OCI-LY7 (cell line): ENCODE measurements around the gene KCNIP4. TPM values are rescaled to one million over a fixed set of nuclear protein-coding genes. Genes with fewer than 3 reads are reported as not detected.

Experiments
- BruUV-seq: library from RNA; stranded (reverse); fragments of 400-500 nt; replicated peaks from 2 replicates; lab custom pipeline; 2021; lab: Mats Ljungman, UMichigan
- CTCF ChIA-PET: fragments of 300-600 bp; sonication (Branson Sonifier 250); formaldehyde crosslinking; loops from one replicate; lab custom pipeline; 2022; ENCODE audit warnings: antibody characterized with exemption; ENCODE audit not compliant: unreplicated experiment; lab: Charles Lee
- POLR2A ChIA-PET: fragments of 300-600 bp; sonication (Branson Sonifier 250); formaldehyde crosslinking; loops from one replicate; lab custom pipeline; 2022; ENCODE audit warnings: antibody characterized with exemption; lab: Charles Lee
- DNase-seq: peaks from one replicate; pipeline ENCODE4 v3.0.0-alpha.2; 2015; ENCODE audit warnings: low spot score
- H2AFZ ChIP-seq: fragments of 200-600 bp; sonication (generic), shearing (Covaris generic); 2 replicates; pipeline ENCODE4 v1.6.1; 2014; ENCODE audit warnings: mild to moderate bottlenecking, antibody characterized with exemption, low read length, moderate library complexity
- H3K27ac ChIP-seq: fragments of 200-600 bp; sonication (generic); 2 replicates; pipeline ENCODE4 v1.5.1; 2014; ENCODE audit warnings: mixed run types, low read depth, mild to moderate bottlenecking, moderate library complexity, low read length, inconsistent platforms; ENCODE audit not compliant: poor library complexity, severe bottlenecking
- H3K36me3 ChIP-seq: fragments of 200-600 bp; sonication (generic); 2 replicates; pipeline ENCODE4 v1.6.1; 2014; ENCODE audit warnings: mild to moderate bottlenecking, antibody characterized with exemption, low read length, moderate library complexity, mixed read lengths; ENCODE audit not compliant: insufficient read depth
- H3K4me1 ChIP-seq: fragments of 200-600 bp; sonication (generic); 2 replicates; pipeline ENCODE4 v1.5.1; 2014; ENCODE audit warnings: mild to moderate bottlenecking, low read length; ENCODE audit not compliant: insufficient read depth, poor library complexity, severe bottlenecking
- H3K4me2 ChIP-seq: fragments of 200-600 bp; sonication (generic); 2 replicates; pipeline ENCODE4 v1.6.1; 2014; ENCODE audit warnings: mild to moderate bottlenecking, low read length
- H3K4me3 ChIP-seq: fragments of 200-600 bp; sonication (generic); 2 replicates; pipeline ENCODE4 v1.5.1; 2014; ENCODE audit warnings: mild to moderate bottlenecking, low read depth, low read length; ENCODE audit not compliant: poor library complexity, severe bottlenecking
- H3K79me2 ChIP-seq: fragments of 200-600 bp; sonication (generic); 2 replicates; pipeline ENCODE4 v1.6.1; 2016; ENCODE audit warnings: low read depth, mild to moderate bottlenecking, low read length, moderate library complexity, mixed read lengths; ENCODE audit not compliant: insufficient read depth
- H3K9me2 ChIP-seq: fragments of 200-600 bp; sonication (generic); 2 replicates; pipeline ENCODE4 v1.6.1; 2016; ENCODE audit warnings: mild to moderate bottlenecking, low read length, mixed read lengths; ENCODE audit not compliant: insufficient read depth
- H3K9me3 ChIP-seq: fragments of 200-600 bp; sonication (generic); 2 replicates; pipeline ENCODE4 v1.6.1; 2014; ENCODE audit warnings: mild to moderate bottlenecking, mixed run types, low read length, mixed read lengths
- H4K20me1 ChIP-seq: fragments of 200-600 bp; sonication (generic); 2 replicates; pipeline ENCODE4 v1.6.1; 2014; ENCODE audit warnings: mild to moderate bottlenecking, antibody characterized with exemption, low read length, moderate library complexity, mixed read lengths; ENCODE audit not compliant: insufficient read depth
- EZH2phosphoT487 ChIP-seq: fragments of 200-600 bp; sonication (generic); IDR thresholded peaks from 2 replicates; pipeline ENCODE4 v1.6.1; 2018; ENCODE audit warnings: low read depth, borderline replicate concordance, mild to moderate bottlenecking, mixed run types, antibody characterized with exemption, low read length, moderate library complexity, mixed read lengths
- intact Hi-C: fragments of 100-400 bp; cut with micrococcal nuclease; formaldehyde crosslinking; loops from one replicate; pipeline ENCODE4 v1.10.0; 2022; ENCODE audit not compliant: unreplicated experiment
- total RNA-seq, 2 experiments: library from RNA; depleted of rRNA in 1 of 2; stranded (reverse); fragments of >200 nt in 1 of 2; shearing (Covaris generic) in 1 of 2; gene quantifications; 2 replicates each; pipeline ENCODE4 v1.2.3, GENCODE V29; 2014 to 2022
- TF ChIP-seq, protein P1 (sequence below): fragments of 200-600 bp; sonication (generic); conservative IDR thresholded peaks from 2 replicates; pipeline ENCODE4 v1.5.1; 2014; ENCODE audit warnings: mild to moderate bottlenecking, antibody characterized with exemption, low read length, moderate library complexity, mixed read lengths

Gene KCNIP4
- total RNA-seq, 2 experiments from 2014 or later, result not detected

GRCh38 chr4:21628916-21629610 lies 319.5 kb downstream of the KCNIP4 start:
- Histone ChIP-seq H3K9me3 (no peaks in the 10 kb centered on the region), H3K4me1 (no peaks in the 10 kb centered on the region), H3K79me2 (no peaks in the 10 kb centered on the region), H4K20me1 (no peaks in the 10 kb centered on the region), H3K4me3 (no peak overlapping the region), H3K4me2 (no peak overlapping the region), H3K36me3 (no peaks in the 10 kb centered on the region), H3K27ac (no peak overlapping the region), H2AFZ (no peak overlapping the region), H3K9me2 (no peaks in the 10 kb centered on the region)
- no TSS peak for BruUV-seq
- POLR2A ChIA-PET, result interaction anchor here (0.6 to 1.0 kb wide), 5 partner anchors 9 to 66 kb away, joined by 3 read pairs; no protein-coding TSS in a partner anchor
- TF ChIP-seq, protein P1, sequence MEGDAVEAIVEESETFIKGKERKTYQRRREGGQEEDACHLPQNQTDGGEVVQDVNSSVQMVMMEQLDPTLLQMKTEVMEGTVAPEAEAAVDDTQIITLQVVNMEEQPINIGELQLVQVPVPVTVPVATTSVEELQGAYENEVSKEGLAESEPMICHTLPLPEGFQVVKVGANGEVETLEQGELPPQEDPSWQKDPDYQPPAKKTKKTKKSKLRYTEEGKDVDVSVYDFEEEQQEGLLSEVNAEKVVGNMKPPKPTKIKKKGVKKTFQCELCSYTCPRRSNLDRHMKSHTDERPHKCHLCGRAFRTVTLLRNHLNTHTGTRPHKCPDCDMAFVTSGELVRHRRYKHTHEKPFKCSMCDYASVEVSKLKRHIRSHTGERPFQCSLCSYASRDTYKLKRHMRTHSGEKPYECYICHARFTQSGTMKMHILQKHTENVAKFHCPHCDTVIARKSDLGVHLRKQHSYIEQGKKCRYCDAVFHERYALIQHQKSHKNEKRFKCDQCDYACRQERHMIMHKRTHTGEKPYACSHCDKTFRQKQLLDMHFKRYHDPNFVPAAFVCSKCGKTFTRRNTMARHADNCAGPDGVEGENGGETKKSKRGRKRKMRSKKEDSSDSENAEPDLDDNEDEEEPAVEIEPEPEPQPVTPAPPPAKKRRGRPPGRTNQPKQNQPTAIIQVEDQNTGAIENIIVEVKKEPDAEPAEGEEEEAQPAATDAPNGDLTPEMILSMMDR, result no peak
- TF ChIP-seq EZH2phosphoT487, result no peak
- intact Hi-C loops, result no loop called here
- CTCF ChIA-PET, result no interaction called here
- no peak for DNase-seq

GRCh38 chr4:21628116-21628670 lies 320.4 kb downstream of the KCNIP4 start:
- no peak overlapping the region for H2AFZ ChIP-seq

More at GRCh38 chr4:21628116-21628670, 320.4 kb downstream of the KCNIP4 start:
- CTCF ChIA-PET, result no interaction called here
- TF ChIP-seq, protein P1, result no peak
- no peak for TF ChIP-seq EZH2phosphoT487
- H3K9me3 ChIP-seq, result no peaks in the 10 kb centered on the region
- H3K27ac ChIP-seq, result no peak overlapping the region
- H3K9me2 ChIP-seq, result no peaks in the 10 kb centered on the region
- POLR2A ChIA-PET, result interaction anchor here (1.0 kb wide), 1 partner anchor 67 kb away, joined by 3 read pairs; no protein-coding TSS in a partner anchor
- no peak for DNase-seq
- H3K4me2 ChIP-seq, result no peak overlapping the region
- intact Hi-C loops, result no loop called here
- no peak overlapping the region for H3K4me3 ChIP-seq
- no TSS peak for BruUV-seq
- no peaks in the 10 kb centered on the region for H3K4me1 ChIP-seq
- H4K20me1 ChIP-seq, result no peaks in the 10 kb centered on the region
- H3K36me3 ChIP-seq, result no peaks in the 10 kb centered on the region
- H3K79me2 ChIP-seq, result no peaks in the 10 kb centered on the region
